Stomach (tissue), 9 donors: ENCODE data around the gene RDX. TPM values are rescaled to one million over a fixed set of nuclear protein-coding genes. Genes with fewer than 3 reads are reported as not detected.
A peak's percentile ranks its signal among the peaks of the same experiment; 100 is the strongest.

Experiments
- DNase-seq, 2 donors: peaks; one replicate each; pipeline versions ENCODE4 v3.0.0 to v3.0.0-alpha.2; 2013 to 2019
- H3K27ac ChIP-seq, 5 donors: fragments of 200-600 bp in 4 of 5; sonication (generic) in 4 of 5; one replicate each; pipeline ENCODE4 v1.5.1; 2013 to 2019; ENCODE audit warnings: mild to moderate bottlenecking in 1 of 5, moderate library complexity in 1 of 5
- H3K27me3 ChIP-seq, 3 donors: fragments of 200-600 bp; sonication (generic); one replicate each; pipeline ENCODE4 v1.5.1; 2017 to 2019; ENCODE audit warnings: mixed run types in 1 of 3
- H3K36me3 ChIP-seq, 4 donors: fragments of 200-600 bp; sonication (generic); 1 replicate in 3 of 4; 2 replicates in 1 of 4; pipeline ENCODE4 v1.5.1; 2016 to 2019
- H3K4me1 ChIP-seq, 4 donors: fragments of 200-600 bp; sonication (generic); one replicate each; pipeline ENCODE4 v1.5.1; 2016 to 2019
- H3K4me3 ChIP-seq, 4 donors: fragments of 200-600 bp; sonication (generic) in 3 of 4; one replicate each; pipeline ENCODE4 v1.5.1; 2016 to 2019; ENCODE audit warnings: mild to moderate bottlenecking in 1 of 4
- H3K9me3 ChIP-seq, 4 donors: fragments of 200-600 bp; sonication (generic); one replicate each; pipeline ENCODE4 v1.5.1; 2016 to 2019
- EP300 ChIP-seq: sonication (generic); formaldehyde crosslinking; IDR thresholded peaks from one replicate; pipeline ENCODE4 v1.6.1; 2017; ENCODE audit warnings: antibody characterized with exemption
- POLR2A ChIP-seq, 4 donors: fragments of 450-650 bp; IDR thresholded peaks; one replicate each; pipeline ENCODE4 v1.6.1; 2016; ENCODE audit warnings: antibody characterized with exemption in 4 of 4, control low read depth in 2 of 4, mild to moderate bottlenecking in 1 of 4, moderate library complexity in 1 of 4
- POLR2AphosphoS5 ChIP-seq, 3 donors: sonication (generic); formaldehyde crosslinking; IDR thresholded peaks; one replicate each; pipeline ENCODE4 v1.6.1; 2016; ENCODE audit warnings: antibody characterized with exemption in 3 of 3
- WGBS, 5 donors: extraction: QIAGEN DNeasy Blood & Tissue Kit in 3 of 5; methylation state at CpG; one replicate each; pipeline versions ENCODE4 v1.1.5 to v1.1.7; 2013 to 2018; 5-methylcytosine and 5-hydroxymethylcytosine counted together
- intact Hi-C: fragments of 100-400 bp; cut with DNase I; formaldehyde crosslinking; loops from one replicate; pipeline ENCODE4 v1.15.1; 2023; ENCODE audit warnings: low total_unique reads
- polyA plus RNA-seq, 3 donors: library from polyadenylated mRNA; stranded (reverse); fragments of 200-250 nt; gene quantifications; one replicate each; pipeline ENCODE4 v1.2.3, GENCODE V29; 2013
- total RNA-seq, 5 donors: library from RNA; depleted of rRNA; stranded (reverse); fragments of >200 nt; gene quantifications; one replicate each; pipeline versions ENCODE4 v1.1.0 to v1.2.3, GENCODE V29; 2014 to 2016
- TF ChIP-seq, protein P1 (sequence below), 7 experiments: fragments of 450-650 bp in 4 of 7; fragments of 200-600 bp in 3 of 7; sonication (generic) in 3 of 7; IDR thresholded peaks; one replicate each; pipeline ENCODE4 v1.5.1; 2016 to 2019; ENCODE audit warnings: antibody characterized with exemption in 7 of 7, control low read depth in 2 of 7, mild to moderate bottlenecking in 1 of 7
- donor health status: healthy with polysubstance abuse.
- donor health status: Bipolar disorder and iron deficiency.
- donor health status: healthy.

The RDX gene
- total and polyA plus RNA-seq, 8 donors, result 18.1 to 426 (median 55.4) TPM

DNA sequence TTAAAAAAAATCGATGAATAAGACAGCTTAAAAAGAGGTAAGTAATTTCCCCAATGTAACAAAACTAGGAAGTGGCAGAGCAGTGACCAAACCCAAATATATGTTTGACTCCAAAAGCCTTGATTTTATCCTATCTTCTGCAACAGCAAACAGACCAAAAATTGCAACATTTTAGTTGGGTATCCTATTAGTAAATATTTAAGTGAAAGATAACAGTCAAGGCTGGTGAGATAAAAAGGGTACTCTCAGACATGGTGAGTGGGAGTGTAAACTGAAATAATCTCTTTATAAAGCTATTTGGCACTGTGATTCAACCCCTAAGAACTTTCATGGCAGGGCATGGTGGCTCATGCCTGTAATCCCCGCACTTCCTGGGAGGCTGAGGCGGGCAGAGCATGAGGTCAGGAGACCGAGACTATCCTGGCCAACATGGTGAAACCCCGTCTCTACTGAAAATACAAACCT lies 1.9 kb upstream of the RDX start:
- TF ChIP-seq, protein P1, sequence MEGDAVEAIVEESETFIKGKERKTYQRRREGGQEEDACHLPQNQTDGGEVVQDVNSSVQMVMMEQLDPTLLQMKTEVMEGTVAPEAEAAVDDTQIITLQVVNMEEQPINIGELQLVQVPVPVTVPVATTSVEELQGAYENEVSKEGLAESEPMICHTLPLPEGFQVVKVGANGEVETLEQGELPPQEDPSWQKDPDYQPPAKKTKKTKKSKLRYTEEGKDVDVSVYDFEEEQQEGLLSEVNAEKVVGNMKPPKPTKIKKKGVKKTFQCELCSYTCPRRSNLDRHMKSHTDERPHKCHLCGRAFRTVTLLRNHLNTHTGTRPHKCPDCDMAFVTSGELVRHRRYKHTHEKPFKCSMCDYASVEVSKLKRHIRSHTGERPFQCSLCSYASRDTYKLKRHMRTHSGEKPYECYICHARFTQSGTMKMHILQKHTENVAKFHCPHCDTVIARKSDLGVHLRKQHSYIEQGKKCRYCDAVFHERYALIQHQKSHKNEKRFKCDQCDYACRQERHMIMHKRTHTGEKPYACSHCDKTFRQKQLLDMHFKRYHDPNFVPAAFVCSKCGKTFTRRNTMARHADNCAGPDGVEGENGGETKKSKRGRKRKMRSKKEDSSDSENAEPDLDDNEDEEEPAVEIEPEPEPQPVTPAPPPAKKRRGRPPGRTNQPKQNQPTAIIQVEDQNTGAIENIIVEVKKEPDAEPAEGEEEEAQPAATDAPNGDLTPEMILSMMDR (IDR thresholded peaks at IDR 0.05), result no peak
- TF ChIP-seq POLR2AphosphoS5 (IDR thresholded peaks at IDR 0.05), result no peak
- no peak for TF ChIP-seq POLR2A (IDR thresholded peaks at IDR 0.05)
- no peak for TF ChIP-seq EP300
- Histone ChIP-seq H3K4me1 (peaks cover 20 to 51% (median 38%) of the 10 kb centered on the region in 4 donors), H3K36me3 (no peaks in the 10 kb centered on the region), H3K27me3 (no peaks in the 10 kb centered on the region), H3K27ac (peak overlapping the region in 2 of 5 donors; percentile 51 to 98), H3K9me3 (peaks cover 0 to 5% (median 0%) of the 10 kb centered on the region in 4 donors), H3K4me3 (no peak overlapping the region)
- WGBS, 5 donors, result 24 to 65% (median 50%) methylated on average over 4 to 5 of the region's 5 CpGs
- intact Hi-C loops, result no loop called here
- DNase-seq, result no peak

DNA sequence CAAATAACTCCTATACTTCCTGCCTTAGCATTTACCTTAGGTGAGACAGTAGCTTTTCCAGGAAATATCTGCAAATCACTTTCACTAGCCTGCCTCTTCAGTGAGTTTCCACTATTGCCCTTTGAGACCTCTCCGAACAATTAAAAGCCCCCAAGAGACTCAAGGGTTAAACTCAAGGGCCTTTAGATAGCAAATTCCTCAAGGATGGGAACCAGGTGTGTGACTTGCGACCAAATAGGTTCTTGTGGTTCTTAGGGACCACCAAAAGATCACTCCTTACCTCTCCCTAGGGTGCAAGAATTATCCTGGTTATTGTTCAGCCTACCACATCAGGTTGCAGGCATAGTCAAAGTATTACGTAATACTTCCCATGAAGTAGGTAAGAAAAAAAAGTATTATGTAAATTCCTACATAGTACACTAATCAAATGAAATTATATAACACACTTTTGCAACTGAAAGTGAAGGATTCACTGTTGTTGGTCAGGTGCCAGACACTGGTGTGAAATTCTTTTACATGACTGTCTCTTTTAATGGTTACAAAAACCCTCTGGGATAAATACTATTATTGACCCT lies 1.4 kb upstream of the RDX start:
- DNase-seq, result no peak
- Histone ChIP-seq H3K27ac (peak overlapping the region in 4 of 5 donors; percentile 96 to 98 (median 97)), H3K4me3 (no peak overlapping the region), H3K9me3 (peaks cover 0 to 5% (median 0%) of the 10 kb centered on the region in 4 donors), H3K36me3 (no peaks in the 10 kb centered on the region), H3K4me1 (peaks cover 25 to 57% (median 43%) of the 10 kb centered on the region in 4 donors), H3K27me3 (no peaks in the 10 kb centered on the region)
- WGBS, 5 donors, result 35 to 67% (median 48%) methylated on average over 3 of the region's 3 CpGs
- intact Hi-C loops, result no loop called here
- TF ChIP-seq EP300 (no peak), POLR2AphosphoS5 (IDR thresholded peaks at IDR 0.05) (no peak), POLR2A (IDR thresholded peaks at IDR 0.05) (no peak)
- TF ChIP-seq, protein P1 (IDR thresholded peaks at IDR 0.05), result no peak

DNA sequence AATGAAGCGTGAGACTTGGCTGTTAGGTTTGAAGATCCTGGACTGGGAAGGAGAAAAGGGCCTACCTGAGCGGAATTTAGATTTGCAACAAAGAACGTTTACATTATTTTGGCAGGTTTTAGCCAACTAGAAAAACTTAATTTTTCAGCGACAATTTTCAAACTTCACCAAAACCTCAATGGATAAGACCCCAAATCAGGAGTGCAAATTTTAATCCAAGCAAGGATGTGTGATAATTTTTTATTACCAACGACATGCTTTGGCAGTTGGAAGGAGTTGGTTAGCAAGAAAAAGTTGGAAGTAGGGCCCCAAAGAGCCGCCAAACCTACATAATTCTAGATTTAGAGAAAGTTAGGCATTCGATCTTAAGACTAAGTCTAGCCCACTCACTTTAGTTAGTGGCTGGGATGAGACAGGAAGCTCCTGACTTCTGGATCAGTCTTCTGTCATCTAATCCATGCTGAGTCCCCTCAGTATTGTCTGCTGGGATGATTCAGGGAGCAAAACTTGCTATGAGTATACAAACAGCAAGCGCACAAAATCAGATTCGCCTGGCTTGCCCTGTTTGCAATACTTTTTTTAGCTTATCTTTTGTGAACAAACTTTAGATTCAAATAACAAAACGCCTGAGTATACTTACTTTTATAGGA lies 787 bp upstream of the RDX start:
- Histone ChIP-seq H3K27me3 (no peaks in the 10 kb centered on the region), H3K4me1 (peaks cover 31 to 63% (median 49%) of the 10 kb centered on the region in 4 donors), H3K4me3 (peak overlapping the region; percentile 63 to 98 (median 84)), H3K36me3 (no peaks in the 10 kb centered on the region), H3K9me3 (peaks cover 0 to 5% (median 0%) of the 10 kb centered on the region in 4 donors), H3K27ac (peak overlapping the region; percentile 96 to 100 (median 98))
- 19 to 27% (median 26%) methylated on average over 10 of the region's 10 CpGs for WGBS, 5 donors
- TF ChIP-seq POLR2AphosphoS5 (IDR thresholded peaks at IDR 0.05) (no peak), POLR2A (IDR thresholded peaks at IDR 0.05) (no peak), EP300 (no peak)
- TF ChIP-seq, protein P1 (IDR thresholded peaks at IDR 0.05), result no peak
- peak in 1 of 2 donors; percentile 43 for DNase-seq
- intact Hi-C loops, result no loop called here

DNA sequence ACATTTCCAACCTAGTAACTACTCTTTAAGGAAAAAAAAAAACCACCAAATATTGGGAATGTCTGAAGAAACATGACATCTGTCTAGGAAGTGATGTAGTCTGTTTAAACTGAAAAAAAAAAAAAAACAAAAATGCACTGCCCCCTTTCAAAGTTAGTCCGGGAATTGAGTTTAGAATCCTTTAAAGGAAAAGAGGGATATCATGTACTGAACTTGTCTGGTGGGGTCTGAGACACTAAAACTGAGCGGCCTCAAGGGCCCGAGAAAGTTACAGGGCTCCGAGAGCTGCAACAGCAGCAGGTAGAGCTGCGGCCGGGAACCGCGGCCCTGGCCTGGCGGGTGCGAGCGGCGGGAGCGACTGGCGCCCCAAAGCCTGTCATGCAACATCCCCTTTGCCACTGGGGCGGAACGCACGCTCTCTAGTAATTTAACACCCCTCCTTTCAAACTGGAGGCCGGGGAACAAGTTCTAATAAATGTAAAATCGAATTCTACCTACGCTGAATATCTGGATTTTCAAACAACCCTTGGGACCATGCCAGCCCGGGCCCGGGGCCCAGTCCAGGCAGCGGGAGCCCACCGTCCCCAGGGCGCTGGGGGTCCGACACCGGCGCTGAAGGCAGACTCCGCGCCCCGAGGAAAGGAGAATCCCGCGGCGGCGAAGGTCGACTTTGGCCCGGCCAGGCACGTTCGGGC lies 736 bp downstream of the RDX start:
- peak; percentile 61 to 83 for DNase-seq
- Histone ChIP-seq H3K27me3 (no peaks in the 10 kb centered on the region), H3K27ac (peak overlapping the region; percentile 96 to 100 (median 98)), H3K4me3 (peak overlapping the region; percentile 63 to 98 (median 84)), H3K4me1 (peaks cover 40 to 76% (median 56%) of the 10 kb centered on the region in 4 donors), H3K9me3 (peaks cover 0 to 1% (median 0%) of the 10 kb centered on the region in 4 donors), H3K36me3 (no peaks in the 10 kb centered on the region)
- TF ChIP-seq POLR2AphosphoS5 (IDR thresholded peaks at IDR 0.05) (peak in 1 of 3 donors; percentile 5), EP300 (no peak)
- intact Hi-C loops, result no loop called here
- WGBS, 5 donors, result 0 to 1% (median 0%) methylated on average over 24 to 39 of the region's 39 CpGs
